Nephron progenitor cell (in vitro differentiated cells): ENCODE results near the gene DIS3L2.
"Not testable (repeated sequence)": the region's sequence is repeated elsewhere in the genome, so short reads cannot be mapped to it uniquely, and the experiment has no call there.

ENCODE experiments used
- DNase-seq: peaks from one replicate; pipeline ENCODE4 v3.0.0; 2021
- H3K27ac Mint-ChIP-seq: 2 replicates; pipeline ENCODE4 v1.8.0; 2021; ENCODE audit warnings: mild to moderate bottlenecking, moderate library complexity, mixed read lengths
- H3K27me3 Mint-ChIP-seq: 2 replicates; pipeline ENCODE4 v1.8.0; 2021; ENCODE audit warnings: mild to moderate bottlenecking, low read depth, mixed read lengths; ENCODE audit not compliant: poor library complexity
- H3K36me3 Mint-ChIP-seq: 2 replicates; pipeline ENCODE4 v1.8.0; 2021; ENCODE audit warnings: low read depth, mixed read lengths
- H3K4me1 Mint-ChIP-seq: 2 replicates; pipeline ENCODE4 v1.8.0; 2021; ENCODE audit warnings: mixed read lengths
- H3K4me3 Mint-ChIP-seq: 2 replicates; pipeline ENCODE4 v1.8.0; 2021; ENCODE audit warnings: mild to moderate bottlenecking, moderate library complexity, mixed read lengths
- H3K9me3 Mint-ChIP-seq: 2 replicates; pipeline ENCODE4 v1.8.0; 2021; ENCODE audit warnings: mild to moderate bottlenecking, moderate library complexity, mixed read lengths
- CTCF ChIP-seq: fragments of 200-600 bp; sonication (generic); IDR thresholded peaks from 2 replicates; pipeline ENCODE4 v1.5.0; 2021; ENCODE audit warnings: antibody characterized with exemption

DIS3L2 gene

DNA sequence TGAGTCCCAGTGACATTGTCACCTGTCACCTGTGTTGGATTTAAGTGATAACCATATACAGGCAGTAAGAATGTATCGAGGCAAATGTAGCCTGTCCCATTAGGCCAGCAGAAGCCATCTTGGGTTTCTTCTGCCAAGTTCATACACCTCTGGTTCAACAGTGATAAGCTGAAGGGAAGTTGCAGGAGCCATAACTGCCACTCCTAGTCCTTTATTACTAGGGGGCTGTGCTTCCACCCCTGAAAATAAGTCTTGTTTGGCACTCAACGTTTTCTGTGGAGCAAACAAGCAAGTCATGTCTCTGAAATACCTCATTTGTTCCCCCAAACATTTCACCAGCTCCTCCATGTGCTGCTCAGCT, 358.9 kb downstream of the DIS3L2 start:
- H3K4me3 Mint-ChIP-seq: no peak overlapping the region
- TF ChIP-seq CTCF: no peak
- no peaks in the 10 kb centered on the region for H3K27me3 Mint-ChIP-seq
- no peak overlapping the region for H3K27ac Mint-ChIP-seq
- peaks cover 33% of the 10 kb centered on the region for H3K4me1 Mint-ChIP-seq
- no peaks in the 10 kb centered on the region for H3K36me3 Mint-ChIP-seq
- H3K9me3 Mint-ChIP-seq: no peaks in the 10 kb centered on the region
- DNase-seq: no peak

GRCh38 chr2:232321156-232321816, 359.8 kb downstream of the DIS3L2 start:
- TF ChIP-seq CTCF: no peak
- H3K9me3 Mint-ChIP-seq: no peaks in the 10 kb centered on the region
- H3K27ac Mint-ChIP-seq: no peak overlapping the region
- no peak overlapping the region for H3K4me3 Mint-ChIP-seq
- no peaks in the 10 kb centered on the region for H3K36me3 Mint-ChIP-seq
- H3K27me3 Mint-ChIP-seq: no peaks in the 10 kb centered on the region
- H3K4me1 Mint-ChIP-seq: peaks cover 25% of the 10 kb centered on the region
- DNase-seq: no peak

DNA sequence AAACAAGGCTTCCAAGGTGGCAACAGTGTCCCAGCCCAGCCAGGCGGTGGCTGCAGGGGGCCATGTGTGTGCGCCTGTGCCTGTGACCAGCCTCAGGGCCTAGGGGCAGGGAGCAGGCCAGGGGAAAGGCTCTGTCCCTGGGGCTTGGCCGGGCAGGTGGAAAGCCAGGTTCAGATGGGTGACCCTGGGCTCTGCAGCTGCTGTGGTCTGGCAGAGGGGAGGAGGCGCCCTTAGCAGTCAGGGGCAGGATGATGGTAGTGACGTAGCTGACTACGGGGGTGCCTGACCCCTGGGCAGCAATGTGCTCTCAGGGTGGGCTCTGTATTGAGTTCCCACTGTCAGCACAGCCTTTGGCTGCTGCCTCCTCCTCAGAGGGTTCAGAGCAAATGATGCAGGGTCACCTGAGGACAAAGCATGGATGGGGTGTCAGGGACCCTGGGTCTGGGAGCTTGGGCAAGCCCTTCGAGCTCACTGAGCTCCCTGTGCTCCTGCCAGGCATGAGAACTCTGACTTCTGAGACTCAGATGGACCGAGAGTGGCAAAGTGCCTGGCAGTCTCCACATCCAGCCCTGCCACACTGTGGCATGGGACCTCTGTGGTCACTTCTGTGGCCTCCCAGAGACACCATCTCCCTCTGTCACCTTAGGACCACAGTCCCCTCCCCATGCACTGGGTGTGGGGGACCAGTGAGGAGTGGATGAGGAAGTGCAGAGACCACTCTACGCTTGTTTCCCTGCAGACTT, 360.5 kb downstream of the DIS3L2 start:
- no peak overlapping the region for H3K4me3 Mint-ChIP-seq
- H3K36me3 Mint-ChIP-seq: no peaks in the 10 kb centered on the region
- DNase-seq: no peak
- no peak for TF ChIP-seq CTCF
- H3K27me3 Mint-ChIP-seq: no peaks in the 10 kb centered on the region
- H3K27ac Mint-ChIP-seq: no peak overlapping the region
- peaks cover 18% of the 10 kb centered on the region for H3K4me1 Mint-ChIP-seq
- no peaks in the 10 kb centered on the region for H3K9me3 Mint-ChIP-seq

- no peak for DNase-seq
- no peak for TF ChIP-seq CTCF
- Mint-ChIP-seq H3K36me3 (no peaks in the 10 kb centered on the region), H3K27ac (no peak overlapping the region), H3K9me3 (no peaks in the 10 kb centered on the region), H3K4me3 (no peak overlapping the region), H3K27me3 (no peaks in the 10 kb centered on the region), H3K4me1 (peaks cover 16% of the 10 kb centered on the region)
Measured at GRCh38 chr2:232322560-232323327, 361.2 kb downstream of the DIS3L2 start.

DNA sequence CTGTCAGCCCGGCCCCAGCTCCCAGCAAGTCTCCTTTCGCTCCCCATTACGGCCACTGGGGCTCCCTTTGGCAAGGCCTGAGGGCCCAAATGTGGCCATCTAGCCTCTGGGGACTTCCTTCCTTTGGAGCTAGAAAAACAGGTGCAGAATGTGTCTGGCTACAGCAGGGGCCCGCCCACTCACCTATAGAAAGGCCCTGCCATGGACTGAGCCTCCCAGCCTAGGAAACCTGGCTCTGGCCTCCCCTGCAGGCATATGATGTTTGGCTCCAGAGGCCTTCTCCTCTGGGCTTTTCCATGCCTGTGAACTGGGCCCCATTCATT, 361.8 kb downstream of the DIS3L2 start:
- Mint-ChIP-seq H3K27me3 (no peaks in the 10 kb centered on the region), H3K36me3 (no peaks in the 10 kb centered on the region), H3K27ac (no peak overlapping the region), H3K4me1 (peaks cover 16% of the 10 kb centered on the region), H3K9me3 (no peaks in the 10 kb centered on the region), H3K4me3 (no peak overlapping the region)
- TF ChIP-seq CTCF: no peak
- DNase-seq: no peak

DNA sequence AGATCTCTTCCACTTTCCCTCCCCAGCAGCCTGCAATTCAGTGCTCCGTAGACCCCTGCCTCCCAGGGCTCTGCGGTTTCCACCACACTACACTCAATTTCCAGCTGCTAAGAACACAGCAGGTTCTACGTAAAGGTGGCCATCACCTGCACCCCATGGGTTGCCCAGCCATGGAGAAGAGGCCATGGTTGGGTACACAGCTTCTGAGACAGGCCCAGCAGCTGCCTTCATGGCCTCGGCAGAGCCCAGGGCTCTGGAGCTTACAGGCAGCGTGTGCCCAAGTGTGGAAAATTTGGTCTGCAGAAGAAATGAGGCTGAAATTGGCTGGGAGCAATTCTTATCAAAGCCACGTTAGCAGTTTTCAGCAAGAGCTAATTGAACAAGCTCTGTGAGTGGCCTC, 362.5 kb downstream of the DIS3L2 start:
- not testable (repeated sequence) for H3K27me3 Mint-ChIP-seq, H3K9me3 Mint-ChIP-seq, H3K36me3 Mint-ChIP-seq, DNase-seq, H3K27ac Mint-ChIP-seq, H3K4me3 Mint-ChIP-seq
- peaks cover 16% of the 10 kb centered on the region for H3K4me1 Mint-ChIP-seq
